HG02759 (cell line): ENCODE results near the gene ACTL6B.

Experiments used
- ATAC-seq: cut with Tn5 transposase; IDR thresholded peaks from one replicate; pipeline ENCODE4 v1.9.1; 2021; ENCODE audit warnings: mild to moderate bottlenecking, moderate library complexity; ENCODE audit not compliant: unreplicated experiment

Gene ACTL6B

GRCh38 chr7:100602889-100603725, 53.1 kb downstream of the ACTL6B start:
- no peak for ATAC-seq

GRCh38 chr7:100600730-100601038, 55.6 kb downstream of the ACTL6B start:
- no peak for ATAC-seq

GRCh38 chr7:100599911-100600729, 56.1 kb downstream of the ACTL6B start:
- ATAC-seq, result no peak

GRCh38 chr7:100598425-100598824, 57.8 kb downstream of the ACTL6B start:
- ATAC-seq, result no peak

- ATAC-seq, result no peak
These were observed 61.1 kb downstream of the ACTL6B start for GRCh38 chr7:100595188-100595587.
